KMS-11 (cell line): ENCODE results near the gene OR4A16.

Experiments
- H2AFZ ChIP-seq: fragments of 200-600 bp; sonication (generic); 2 replicates; pipeline ENCODE4 v1.6.1; 2016; ENCODE audit warnings: antibody characterized with exemption, mixed run types, low read depth
- H3K27ac ChIP-seq: fragments of 200-600 bp; sonication (generic); 2 replicates; pipeline ENCODE4 v1.6.1; 2016; ENCODE audit warnings: mild to moderate bottlenecking, mixed run types
- H3K27me3 ChIP-seq: fragments of 200-600 bp; sonication (generic); 2 replicates; pipeline ENCODE4 v1.6.1; 2017; ENCODE audit warnings: mild to moderate bottlenecking, low read depth, mixed run types, moderate library complexity; ENCODE audit not compliant: insufficient read depth
- H3K36me3 ChIP-seq: fragments of 200-600 bp; sonication (generic); 2 replicates; pipeline ENCODE4 v1.6.1; 2017; ENCODE audit warnings: mild to moderate bottlenecking, mixed run types; ENCODE audit not compliant: insufficient read depth
- H3K4me1 ChIP-seq: fragments of 200-600 bp; sonication (generic); 2 replicates; pipeline ENCODE4 v1.6.1; 2016; ENCODE audit warnings: mild to moderate bottlenecking, low read depth, mixed run types; ENCODE audit not compliant: poor library complexity, severe bottlenecking
- H3K4me2 ChIP-seq: fragments of 200-600 bp; sonication (generic); 2 replicates; pipeline ENCODE4 v1.7.0; 2016; ENCODE audit warnings: mild to moderate bottlenecking, mixed run types
- H3K4me3 ChIP-seq: fragments of 200-600 bp; sonication (generic); IDR thresholded peaks from 2 replicates; pipeline ENCODE4 v1.6.1; 2017; ENCODE audit warnings: low read depth, low read length, mixed read lengths; ENCODE audit not compliant: insufficient read depth
- H3K79me2 ChIP-seq: fragments of 200-600 bp; sonication (generic); 2 replicates; pipeline ENCODE4 v1.6.1; 2016; ENCODE audit warnings: low read depth, mixed run types; ENCODE audit not compliant: insufficient read depth
- H3K9ac ChIP-seq: fragments of 200-600 bp; sonication (generic); 2 replicates; pipeline ENCODE4 v1.6.1; 2016; ENCODE audit warnings: mild to moderate bottlenecking, mixed run types
- H4K20me1 ChIP-seq: fragments of 200-600 bp; sonication (generic); 2 replicates; pipeline ENCODE4 v1.6.1; 2016; ENCODE audit warnings: mild to moderate bottlenecking, mixed run types; ENCODE audit not compliant: insufficient read depth
- TF ChIP-seq, protein P1 (sequence below): fragments of 200-600 bp; sonication (generic); conservative IDR thresholded peaks from 2 replicates; pipeline ENCODE4 v1.6.1; 2017; ENCODE audit warnings: low read depth, mild to moderate bottlenecking, antibody characterized with exemption, low read length, moderate library complexity, mixed read lengths

OR4A16 gene, protein sequence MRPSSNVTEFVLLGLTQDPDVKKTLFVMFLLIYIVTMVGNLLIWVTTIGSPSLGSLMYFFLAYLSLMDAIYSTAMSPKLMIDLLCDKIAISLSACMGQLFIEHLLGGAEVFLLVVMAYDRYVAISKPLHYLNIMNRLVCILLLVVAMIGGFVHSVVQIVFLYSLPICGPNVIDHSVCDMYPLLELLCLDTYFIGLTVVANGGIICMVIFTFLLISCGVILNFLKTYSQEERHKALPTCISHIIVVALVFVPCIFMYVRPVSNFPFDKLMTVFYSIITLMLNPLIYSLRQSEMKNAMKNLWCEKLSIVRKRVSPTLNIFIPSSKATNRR

DNA sequence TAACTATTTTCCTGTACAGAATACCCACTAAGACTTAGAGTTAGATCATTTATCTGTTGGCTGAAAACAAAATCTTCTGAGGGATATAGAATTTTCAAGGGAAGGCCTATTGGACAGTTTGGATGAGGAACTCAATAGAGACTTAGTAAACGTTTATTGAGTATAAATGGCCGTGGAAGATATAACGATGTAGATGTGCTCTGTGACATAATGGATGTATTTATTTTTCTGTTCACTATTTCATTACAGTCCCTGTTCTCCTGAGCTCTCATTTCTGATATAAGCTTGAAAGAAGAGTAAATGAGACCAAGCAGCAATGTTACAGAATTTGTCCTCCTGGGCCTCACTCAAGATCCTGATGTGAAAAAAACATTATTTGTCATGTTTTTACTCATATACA is at the start of gene OR4A16:
Gene OR4A16 (plus strand): TSS at position 301 of the 400 bp plus-strand sequence. CDS start 0 bp downstream, at position 301.
- TF ChIP-seq, protein P1, sequence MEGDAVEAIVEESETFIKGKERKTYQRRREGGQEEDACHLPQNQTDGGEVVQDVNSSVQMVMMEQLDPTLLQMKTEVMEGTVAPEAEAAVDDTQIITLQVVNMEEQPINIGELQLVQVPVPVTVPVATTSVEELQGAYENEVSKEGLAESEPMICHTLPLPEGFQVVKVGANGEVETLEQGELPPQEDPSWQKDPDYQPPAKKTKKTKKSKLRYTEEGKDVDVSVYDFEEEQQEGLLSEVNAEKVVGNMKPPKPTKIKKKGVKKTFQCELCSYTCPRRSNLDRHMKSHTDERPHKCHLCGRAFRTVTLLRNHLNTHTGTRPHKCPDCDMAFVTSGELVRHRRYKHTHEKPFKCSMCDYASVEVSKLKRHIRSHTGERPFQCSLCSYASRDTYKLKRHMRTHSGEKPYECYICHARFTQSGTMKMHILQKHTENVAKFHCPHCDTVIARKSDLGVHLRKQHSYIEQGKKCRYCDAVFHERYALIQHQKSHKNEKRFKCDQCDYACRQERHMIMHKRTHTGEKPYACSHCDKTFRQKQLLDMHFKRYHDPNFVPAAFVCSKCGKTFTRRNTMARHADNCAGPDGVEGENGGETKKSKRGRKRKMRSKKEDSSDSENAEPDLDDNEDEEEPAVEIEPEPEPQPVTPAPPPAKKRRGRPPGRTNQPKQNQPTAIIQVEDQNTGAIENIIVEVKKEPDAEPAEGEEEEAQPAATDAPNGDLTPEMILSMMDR: no peak
- Histone ChIP-seq H2AFZ (no peak within 1 kb of the TSS), H3K36me3 (no peaks in the 10 kb centered on the region), H3K4me1 (no peaks in the 10 kb centered on the region), H3K27me3 (no peaks in the 10 kb centered on the region), H3K9ac (no peak within 1 kb of the TSS), H3K27ac (no peak within 1 kb of the TSS), H3K79me2 (no peaks in the 10 kb centered on the region), H4K20me1 (no peaks in the 10 kb centered on the region), H3K4me2 (no peak within 1 kb of the TSS), H3K4me3 (no peak within 1 kb of the TSS)

DNA sequence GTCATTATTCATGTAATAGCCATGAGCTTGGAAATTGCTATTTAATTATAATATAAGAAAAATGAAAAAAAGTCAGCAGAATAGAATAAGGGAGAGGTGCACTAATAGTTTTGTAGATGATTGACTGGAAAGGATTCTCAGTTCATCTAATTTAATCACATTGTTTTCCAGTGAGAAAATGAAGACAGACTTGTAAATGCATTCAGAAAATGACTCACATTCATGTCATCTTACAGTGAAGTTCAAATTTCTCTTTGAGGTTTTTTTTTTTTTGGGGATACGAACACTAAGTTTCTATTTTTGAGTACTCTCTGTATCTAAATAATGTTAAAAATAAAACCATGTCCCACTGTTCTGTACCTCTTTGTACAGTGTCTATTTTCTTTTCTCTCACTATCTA is 18.5 kb upstream of the OR4A16 start:
- TF ChIP-seq, protein P1: no peak
- H4K20me1 ChIP-seq: no peaks in the 10 kb centered on the region

DNA sequence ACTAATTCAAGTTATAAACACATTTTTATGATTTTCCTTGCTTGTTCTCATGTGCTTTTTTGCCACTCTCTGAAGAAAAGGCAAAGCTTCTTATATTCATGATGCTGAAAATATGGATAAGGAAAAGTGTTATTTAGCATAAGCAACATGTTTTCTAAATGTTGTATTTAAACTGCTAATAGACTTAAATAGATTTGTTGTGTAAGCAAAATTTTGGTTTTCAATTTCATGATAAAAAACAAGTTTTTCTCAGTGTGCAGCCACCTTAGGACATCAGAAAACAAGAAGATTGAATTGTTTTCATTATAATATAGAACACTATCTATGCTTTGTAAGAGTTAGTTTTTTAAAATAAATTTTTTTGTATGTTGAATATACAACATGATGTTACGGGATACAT is 2.3 kb downstream of the OR4A16 start:
- H3K4me2 ChIP-seq: no peak overlapping the region
- no peak overlapping the region for H2AFZ ChIP-seq
- no peak overlapping the region for H3K4me3 ChIP-seq
- H3K9ac ChIP-seq: no peak overlapping the region
- no peak overlapping the region for H3K27ac ChIP-seq
- H3K36me3 ChIP-seq: no peaks in the 10 kb centered on the region
- H4K20me1 ChIP-seq: no peaks in the 10 kb centered on the region
- H3K27me3 ChIP-seq: no peaks in the 10 kb centered on the region
- TF ChIP-seq, protein P1: no peak
- H3K4me1 ChIP-seq: no peaks in the 10 kb centered on the region
- no peaks in the 10 kb centered on the region for H3K79me2 ChIP-seq

More for the DNA sequence above, 18.5 kb upstream of the OR4A16 start:
- H3K36me3 ChIP-seq: no peaks in the 10 kb centered on the region
- no peak overlapping the region for H3K9ac ChIP-seq
- H3K27ac ChIP-seq: no peak overlapping the region
- no peak overlapping the region for H2AFZ ChIP-seq
- H3K4me3 ChIP-seq: no peak overlapping the region
- H3K79me2 ChIP-seq: no peaks in the 10 kb centered on the region
- H3K27me3 ChIP-seq: no peaks in the 10 kb centered on the region
- H3K4me2 ChIP-seq: no peak overlapping the region
- H3K4me1 ChIP-seq: no peaks in the 10 kb centered on the region

DNA sequence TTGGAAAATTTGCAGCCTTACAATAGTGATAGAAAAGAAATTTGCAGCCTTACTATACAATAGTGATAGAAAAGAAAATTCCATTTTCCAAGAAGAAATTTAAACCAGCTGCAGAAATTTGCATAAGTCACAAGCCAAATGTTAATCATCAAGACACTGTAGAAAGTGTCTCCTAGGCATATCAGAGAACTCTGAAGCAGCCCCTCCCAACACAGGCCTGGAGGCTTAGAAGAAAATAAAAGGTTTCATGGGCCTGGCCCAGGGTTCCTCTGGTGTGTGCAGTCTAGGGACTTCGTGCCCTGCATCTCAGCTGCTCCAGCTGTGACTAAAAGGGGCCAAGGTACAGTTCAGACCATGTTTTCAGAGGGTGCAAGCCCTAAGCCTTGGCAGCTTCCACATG is 6.0 kb downstream of the OR4A16 start:
- H3K4me1 ChIP-seq: no peaks in the 10 kb centered on the region
- no peaks in the 10 kb centered on the region for H3K79me2 ChIP-seq
- H3K27me3 ChIP-seq: no peaks in the 10 kb centered on the region
- H3K4me2 ChIP-seq: no peak overlapping the region
- no peak overlapping the region for H2AFZ ChIP-seq
- H3K9ac ChIP-seq: no peak overlapping the region
- H3K4me3 ChIP-seq: no peak overlapping the region
- TF ChIP-seq, protein P1: no peak
- no peak overlapping the region for H3K27ac ChIP-seq
- H3K36me3 ChIP-seq: no peaks in the 10 kb centered on the region
- H4K20me1 ChIP-seq: no peaks in the 10 kb centered on the region
